ENCODE results near the gene PRKG1.

PRKG1 gene

DNA sequence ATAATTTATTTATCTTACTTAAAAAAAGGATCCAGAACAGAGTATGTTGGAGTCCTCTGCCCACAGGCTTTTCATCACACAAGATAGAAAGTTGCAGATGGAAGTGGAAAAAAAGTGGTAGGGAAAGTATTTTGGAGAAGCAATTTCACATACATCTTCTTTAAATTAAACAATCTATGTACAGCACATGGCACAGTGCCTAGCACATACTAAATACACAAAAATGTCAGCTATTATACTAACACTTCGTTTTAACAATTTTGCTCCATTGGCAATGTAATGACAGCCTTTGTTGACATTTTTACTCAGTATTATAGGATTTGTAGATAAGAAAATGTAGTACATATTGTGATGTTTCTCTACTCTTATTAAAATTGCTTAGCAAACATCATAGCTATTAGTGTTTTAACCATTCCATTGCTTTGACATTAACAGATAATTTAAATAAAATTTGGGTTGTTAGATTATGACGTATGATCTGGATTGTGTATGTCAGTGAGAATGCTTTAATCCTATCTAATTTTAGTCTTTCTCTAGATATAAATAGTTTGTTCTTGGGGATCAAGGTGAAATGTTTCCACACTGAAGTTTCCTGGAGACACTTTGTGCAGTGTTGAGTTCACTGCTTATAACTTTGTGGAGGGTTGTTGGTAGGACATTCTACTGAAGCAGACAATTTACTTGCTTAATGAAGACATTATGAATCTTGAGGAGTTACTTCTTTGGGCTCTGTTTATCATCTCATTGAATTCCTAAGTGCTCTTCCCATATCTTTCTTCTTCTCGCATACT lies 1037.0 kb downstream of the PRKG1 start:
- Histone ChIP-seq H3K27me3 (ENCODE audit: low read depth, low read length) (no peaks in the 10 kb centered on the region), H3K36me3 (replicated peaks; ENCODE audit: low read depth, low read length) (no peaks in the 10 kb centered on the region), H2AFZ (ENCODE audit: low read depth, low read length) (no peak overlapping the region), H3K4me3 (ENCODE audit: low read length) (no peak overlapping the region), H3K4me1 (ENCODE audit: low read length) (no peaks in the 10 kb centered on the region), H4K20me1 (ENCODE audit: insufficient read depth, low read length) (no peaks in the 10 kb centered on the region), H3K27ac (ENCODE audit: low read length) (no peak overlapping the region), H3K79me2 (ENCODE audit: low read length) (no peaks in the 10 kb centered on the region), H3K9ac (ENCODE audit: low read length) (no peak overlapping the region), H3K9me3 (ENCODE audit: insufficient read depth, low read length) (no peaks in the 10 kb centered on the region), H3K4me2 (ENCODE audit: low read length) (no peak overlapping the region)
- no peak for TF ChIP-seq EZH2phosphoT487 (IDR thresholded peaks at IDR 0.05; ENCODE audit: low read depth)

DNA sequence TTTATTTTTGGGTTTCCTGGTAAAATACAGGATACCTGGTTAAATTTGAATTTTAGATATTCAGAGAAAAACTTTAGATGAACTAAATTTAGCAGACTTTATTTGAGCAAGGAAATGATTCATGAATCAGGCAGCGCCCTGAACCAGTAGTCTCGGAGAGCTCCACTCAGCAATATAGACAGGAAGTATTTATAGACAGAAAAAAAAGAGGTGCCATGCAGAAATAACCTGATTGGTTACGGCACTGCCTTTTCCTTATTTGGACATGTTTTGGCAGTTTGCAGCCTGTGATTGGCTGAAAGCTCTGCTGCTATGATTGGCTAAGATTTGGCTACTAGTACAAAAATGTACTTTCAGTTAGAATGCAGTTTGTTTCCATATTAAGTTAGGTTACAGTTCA lies 1041.5 kb downstream of the PRKG1 start:
- Histone ChIP-seq H3K36me3 (replicated peaks; ENCODE audit: low read depth, low read length) (no peaks in the 10 kb centered on the region), H3K27ac (ENCODE audit: low read length) (no peak overlapping the region), H3K4me2 (ENCODE audit: low read length) (no peak overlapping the region), H3K9ac (ENCODE audit: low read length) (no peak overlapping the region), H3K4me3 (ENCODE audit: low read length) (no peak overlapping the region), H3K79me2 (ENCODE audit: low read length) (no peaks in the 10 kb centered on the region), H3K4me1 (ENCODE audit: low read length) (no peaks in the 10 kb centered on the region), H4K20me1 (ENCODE audit: insufficient read depth, low read length) (no peaks in the 10 kb centered on the region), H2AFZ (ENCODE audit: low read depth, low read length) (no peak overlapping the region), H3K9me3 (ENCODE audit: insufficient read depth, low read length) (no peaks in the 10 kb centered on the region), H3K27me3 (ENCODE audit: low read depth, low read length) (no peaks in the 10 kb centered on the region)
- TF ChIP-seq EZH2phosphoT487 (IDR thresholded peaks at IDR 0.05; ENCODE audit: low read depth), result no peak
- TF ChIP-seq, protein P1, sequence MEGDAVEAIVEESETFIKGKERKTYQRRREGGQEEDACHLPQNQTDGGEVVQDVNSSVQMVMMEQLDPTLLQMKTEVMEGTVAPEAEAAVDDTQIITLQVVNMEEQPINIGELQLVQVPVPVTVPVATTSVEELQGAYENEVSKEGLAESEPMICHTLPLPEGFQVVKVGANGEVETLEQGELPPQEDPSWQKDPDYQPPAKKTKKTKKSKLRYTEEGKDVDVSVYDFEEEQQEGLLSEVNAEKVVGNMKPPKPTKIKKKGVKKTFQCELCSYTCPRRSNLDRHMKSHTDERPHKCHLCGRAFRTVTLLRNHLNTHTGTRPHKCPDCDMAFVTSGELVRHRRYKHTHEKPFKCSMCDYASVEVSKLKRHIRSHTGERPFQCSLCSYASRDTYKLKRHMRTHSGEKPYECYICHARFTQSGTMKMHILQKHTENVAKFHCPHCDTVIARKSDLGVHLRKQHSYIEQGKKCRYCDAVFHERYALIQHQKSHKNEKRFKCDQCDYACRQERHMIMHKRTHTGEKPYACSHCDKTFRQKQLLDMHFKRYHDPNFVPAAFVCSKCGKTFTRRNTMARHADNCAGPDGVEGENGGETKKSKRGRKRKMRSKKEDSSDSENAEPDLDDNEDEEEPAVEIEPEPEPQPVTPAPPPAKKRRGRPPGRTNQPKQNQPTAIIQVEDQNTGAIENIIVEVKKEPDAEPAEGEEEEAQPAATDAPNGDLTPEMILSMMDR (IDR thresholded peaks at IDR 0.05; ENCODE audit: low read depth, low read length), result no peak

GRCh38 chr10:52119507-52119906 lies 1045.2 kb downstream of the PRKG1 start:
- H2AFZ ChIP-seq (ENCODE audit: low read depth, low read length), result no peak overlapping the region
- no peaks in the 10 kb centered on the region for H4K20me1 ChIP-seq (ENCODE audit: insufficient read depth, low read length)
- no peaks in the 10 kb centered on the region for H3K27me3 ChIP-seq (ENCODE audit: low read depth, low read length)
- H3K4me1 ChIP-seq (ENCODE audit: low read length), result no peaks in the 10 kb centered on the region
- no peak overlapping the region for H3K27ac ChIP-seq (ENCODE audit: low read length)
- no peaks in the 10 kb centered on the region for H3K9me3 ChIP-seq (ENCODE audit: insufficient read depth, low read length)
- no peaks in the 10 kb centered on the region for H3K36me3 ChIP-seq (replicated peaks; ENCODE audit: low read depth, low read length)
- H3K9ac ChIP-seq (ENCODE audit: low read length), result no peak overlapping the region
- no peak overlapping the region for H3K4me3 ChIP-seq (ENCODE audit: low read length)
- no peak overlapping the region for H3K4me2 ChIP-seq (ENCODE audit: low read length)
- TF ChIP-seq EZH2phosphoT487 (IDR thresholded peaks at IDR 0.05; ENCODE audit: low read depth), result no peak
- TF ChIP-seq, protein P1 (IDR thresholded peaks at IDR 0.05; ENCODE audit: low read depth, low read length), result no peak
- no peaks in the 10 kb centered on the region for H3K79me2 ChIP-seq (ENCODE audit: low read length)

- Histone ChIP-seq H3K4me2 (ENCODE audit: low read length) (no peak overlapping the region), H3K9ac (ENCODE audit: low read length) (no peak overlapping the region), H3K79me2 (ENCODE audit: low read length) (no peaks in the 10 kb centered on the region), H3K36me3 (replicated peaks; ENCODE audit: low read depth, low read length) (no peaks in the 10 kb centered on the region), H3K4me1 (ENCODE audit: low read length) (no peaks in the 10 kb centered on the region), H4K20me1 (ENCODE audit: insufficient read depth, low read length) (no peaks in the 10 kb centered on the region), H2AFZ (ENCODE audit: low read depth, low read length) (no peak overlapping the region), H3K27me3 (ENCODE audit: low read depth, low read length) (no peaks in the 10 kb centered on the region), H3K4me3 (ENCODE audit: low read length) (no peak overlapping the region), H3K27ac (ENCODE audit: low read length) (no peak overlapping the region), H3K9me3 (ENCODE audit: insufficient read depth, low read length) (no peaks in the 10 kb centered on the region)
- TF ChIP-seq, protein P1 (IDR thresholded peaks at IDR 0.05; ENCODE audit: low read depth, low read length), result no peak
- TF ChIP-seq EZH2phosphoT487 (IDR thresholded peaks at IDR 0.05; ENCODE audit: low read depth), result no peak
Observed at GRCh38 chr10:52121688-52122087, 1047.4 kb downstream of the PRKG1 start.

Data from OCI-LY3 (cell line).